GM12892 (cell line): ENCODE data around the gene TMEM217.
A peak's percentile ranks its signal among the peaks of the same experiment; 100 is the strongest.
"Not testable (repeated sequence)": the region's sequence is repeated elsewhere in the genome, so short reads cannot be mapped to it uniquely, and the experiment has no call there.

Source experiments
- DNase-seq: peaks from one replicate; pipeline ENCODE4 v3.0.0; 2011; ENCODE audit not compliant: insufficient read length
- FAIRE-seq: peaks from 2 replicates; lab custom pipeline; 2011; peaks lifted over from hg19 to GRCh38; lab: Jason Lieb, UNC
- POLR2A ChIP-seq: IDR thresholded peaks from 2 replicates; pipeline ENCODE4 v1.6.1; 2011; ENCODE audit warnings: low read depth, low read length, control low read depth
- POLR2AphosphoS5 ChIP-seq: IDR thresholded peaks from 2 replicates; pipeline ENCODE4 v1.6.1; 2011; ENCODE audit warnings: low read depth, low read length, control low read depth
- TAF1 ChIP-seq: IDR thresholded peaks from 2 replicates; pipeline ENCODE4 v1.6.1; 2011; ENCODE audit warnings: low read depth, mild to moderate bottlenecking, control low read depth, low read length, borderline replicate concordance

The TMEM217 gene

GRCh38 chr6:37182736-37183590 lies 75.0 kb downstream of the TMEM217 start:
- no peak for DNase-seq
- FAIRE-seq: peak; percentile 70
- TF ChIP-seq POLR2A: no peak
- TF ChIP-seq TAF1: no peak
- no peak for TF ChIP-seq POLR2AphosphoS5

- not testable (repeated sequence) for DNase-seq, FAIRE-seq
Measured at GRCh38 chr6:37180610-37181009, 77.3 kb downstream of the TMEM217 start.

- FAIRE-seq (no peak), DNase-seq (no peak)
- no peak for TF ChIP-seq POLR2A
- no peak for TF ChIP-seq TAF1
- no peak for TF ChIP-seq POLR2AphosphoS5
Measured at GRCh38 chr6:37180075-37180474, 77.9 kb downstream of the TMEM217 start.

- TF ChIP-seq TAF1 (no peak), POLR2A (no peak), POLR2AphosphoS5 (no peak)
- FAIRE-seq (no peak), DNase-seq (no peak)
Measured at GRCh38 chr6:37177935-37178517, 79.9 kb downstream of the TMEM217 start.

GRCh38 chr6:37177077-37177934 lies 80.6 kb downstream of the TMEM217 start:
- no peak for FAIRE-seq

GRCh38 chr6:37176268-37177076 lies 81.5 kb downstream of the TMEM217 start:
- no peak for TF ChIP-seq TAF1
- no peak for TF ChIP-seq POLR2A
- no peak for TF ChIP-seq POLR2AphosphoS5
- no peak for DNase-seq
- FAIRE-seq: no peak

More at GRCh38 chr6:37177077-37177934, 80.6 kb downstream of the TMEM217 start:
- TF ChIP-seq POLR2AphosphoS5 (no peak), TAF1 (no peak), POLR2A (no peak)
- no peak for DNase-seq

GRCh38 chr6:37175332-37176267 lies 82.3 kb downstream of the TMEM217 start:
- FAIRE-seq (no peak), DNase-seq (peak; percentile 31)
- no peak for TF ChIP-seq POLR2AphosphoS5
- TF ChIP-seq TAF1: no peak
- TF ChIP-seq POLR2A: no peak

- FAIRE-seq: no peak
- DNase-seq: no peak
Measured at GRCh38 chr6:37174515-37175331, 83.2 kb downstream of the TMEM217 start.

GRCh38 chr6:37174196-37174514 lies 83.8 kb downstream of the TMEM217 start:
- FAIRE-seq: no peak
- TF ChIP-seq POLR2A: no peak
- TF ChIP-seq POLR2AphosphoS5: no peak
- no peak for TF ChIP-seq TAF1
- no peak for DNase-seq

More at GRCh38 chr6:37174515-37175331, 83.2 kb downstream of the TMEM217 start:
- TF ChIP-seq TAF1 (no peak), POLR2A (no peak), POLR2AphosphoS5 (no peak)
